HepG2 (cell line): ENCODE data around the gene MKRN1.

ENCODE experiments used
- HOXD1 ChIP-seq: sonication (generic); formaldehyde crosslinking; IDR thresholded peaks from 2 replicates; pipeline ENCODE4 v1.5.0; 2020; ENCODE audit warnings: missing genetic modification reagents
- KDM5B ChIP-seq: sonication (generic); formaldehyde crosslinking; IDR thresholded peaks from 2 replicates; pipeline ENCODE4 v1.4.0; 2020; ENCODE audit warnings: missing genetic modification reagents, mild to moderate bottlenecking, borderline replicate concordance
- MAFK ChIP-seq, 2 experiments: IDR thresholded peaks in 1 of 2; conservative IDR thresholded peaks in 1 of 2; 2 replicates each; pipeline ENCODE4 v1.6.1; 2011; ENCODE audit warnings: improper control_type of control experiment in 2 of 2, low read length in 2 of 2
- NR3C1 ChIP-seq: sonication (generic); formaldehyde crosslinking; IDR thresholded peaks from 2 replicates; pipeline ENCODE4 v1.4.0; 2020; ENCODE audit warnings: missing genetic modification reagents
- POLR2A ChIP-seq, 2 experiments: IDR thresholded peaks; 2 replicates each; pipeline ENCODE4 v1.6.1; 2011; ENCODE audit warnings: low read depth in 2 of 2, low read length in 2 of 2, mild to moderate bottlenecking in 1 of 2, moderate library complexity in 1 of 2; ENCODE audit not compliant: insufficient read depth in 1 of 2
- POLR2G ChIP-seq: fragments of 200-400 bp; formaldehyde crosslinking; IDR thresholded peaks from 2 replicates; pipeline ENCODE4 v1.6.1; 2018; ENCODE audit warnings: mild to moderate bottlenecking, low read depth, low read length, moderate library complexity
- ZNF331 ChIP-seq: sonication (generic); formaldehyde crosslinking; IDR thresholded peaks from 2 replicates; pipeline ENCODE4 v1.4.0; 2020; ENCODE audit warnings: missing genetic modification reagents
- ZNF605 ChIP-seq: sonication (generic); formaldehyde crosslinking; IDR thresholded peaks from 2 replicates; pipeline ENCODE4 v1.8.0; 2022; ENCODE audit warnings: mild to moderate bottlenecking, missing genetic modification reagents
- TF ChIP-seq, protein P1 (sequence below): sonication (generic); formaldehyde crosslinking; IDR thresholded peaks from 2 replicates; pipeline ENCODE4 v1.4.0; 2020; ENCODE audit warnings: mild to moderate bottlenecking, missing genetic modification reagents
- TF ChIP-seq, protein P2 (sequence below): sonication (generic); formaldehyde crosslinking; IDR thresholded peaks from 2 replicates; pipeline ENCODE4 v1.5.0; 2020; ENCODE audit warnings: mild to moderate bottlenecking, missing genetic modification reagents, moderate library complexity
- TF ChIP-seq, protein P3 (sequence below): sonication (generic); formaldehyde crosslinking; IDR thresholded peaks from 2 replicates; pipeline ENCODE4 v1.8.0; 2022; ENCODE audit warnings: missing genetic modification reagents, mild to moderate bottlenecking, inconsistent platforms, borderline replicate concordance
- TF ChIP-seq, protein P4 (sequence below): sonication (generic); formaldehyde crosslinking; IDR thresholded peaks from 2 replicates; pipeline ENCODE4 v1.5.1; 2020; ENCODE audit warnings: mild to moderate bottlenecking, missing genetic modification reagents, moderate library complexity
- TF ChIP-seq, protein P5 (sequence below): sonication (generic); formaldehyde crosslinking; IDR thresholded peaks from 2 replicates; pipeline ENCODE4 v1.4.0; 2020; ENCODE audit warnings: missing genetic modification reagents
- TF ChIP-seq, protein P6 (sequence below): sonication (generic); formaldehyde crosslinking; IDR thresholded peaks from 2 replicates; pipeline ENCODE4 v1.4.0; 2020; ENCODE audit warnings: missing genetic modification reagents

DNA sequence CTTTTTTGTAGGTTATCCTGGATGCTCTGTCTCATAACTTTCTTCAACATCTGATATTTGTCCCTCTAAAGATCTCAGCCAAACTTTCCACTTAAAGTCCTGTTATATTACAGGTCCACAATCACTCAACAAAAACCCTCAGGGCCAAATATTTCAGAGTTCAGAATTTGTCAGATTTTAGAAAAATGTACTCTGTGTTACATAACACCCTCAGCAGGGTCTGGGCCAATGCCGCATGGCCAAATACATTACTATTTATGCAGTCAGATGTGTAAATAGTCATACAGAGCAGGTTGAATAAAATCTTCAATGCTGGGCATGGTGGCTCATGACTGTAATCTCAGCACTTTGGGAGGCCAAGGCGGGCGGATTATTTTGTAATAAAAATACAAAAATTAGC is 63.9 kb downstream of the MKRN1 start:
- TF ChIP-seq MAFK (conservative IDR thresholded peaks at IDR 0.05 in 1 of 2, IDR thresholded peaks at IDR 0.05 in 1 of 2; ENCODE audit: low read length in 2 of 2) = no peak
- TF ChIP-seq ZNF605 (CRISPR knock-in tag) = no peak
- TF ChIP-seq, protein P1, sequence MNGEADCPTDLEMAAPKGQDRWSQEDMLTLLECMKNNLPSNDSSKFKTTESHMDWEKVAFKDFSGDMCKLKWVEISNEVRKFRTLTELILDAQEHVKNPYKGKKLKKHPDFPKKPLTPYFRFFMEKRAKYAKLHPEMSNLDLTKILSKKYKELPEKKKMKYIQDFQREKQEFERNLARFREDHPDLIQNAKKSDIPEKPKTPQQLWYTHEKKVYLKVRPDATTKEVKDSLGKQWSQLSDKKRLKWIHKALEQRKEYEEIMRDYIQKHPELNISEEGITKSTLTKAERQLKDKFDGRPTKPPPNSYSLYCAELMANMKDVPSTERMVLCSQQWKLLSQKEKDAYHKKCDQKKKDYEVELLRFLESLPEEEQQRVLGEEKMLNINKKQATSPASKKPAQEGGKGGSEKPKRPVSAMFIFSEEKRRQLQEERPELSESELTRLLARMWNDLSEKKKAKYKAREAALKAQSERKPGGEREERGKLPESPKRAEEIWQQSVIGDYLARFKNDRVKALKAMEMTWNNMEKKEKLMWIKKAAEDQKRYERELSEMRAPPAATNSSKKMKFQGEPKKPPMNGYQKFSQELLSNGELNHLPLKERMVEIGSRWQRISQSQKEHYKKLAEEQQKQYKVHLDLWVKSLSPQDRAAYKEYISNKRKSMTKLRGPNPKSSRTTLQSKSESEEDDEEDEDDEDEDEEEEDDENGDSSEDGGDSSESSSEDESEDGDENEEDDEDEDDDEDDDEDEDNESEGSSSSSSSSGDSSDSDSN (CRISPR knock-in tag) = no peak
- no peak for TF ChIP-seq POLR2G
- no peak for TF ChIP-seq POLR2A (IDR thresholded peaks at IDR 0.05; ENCODE audit: insufficient read depth in 1 of 2, low read depth in 2 of 2, low read length in 2 of 2)
- TF ChIP-seq, protein P2, sequence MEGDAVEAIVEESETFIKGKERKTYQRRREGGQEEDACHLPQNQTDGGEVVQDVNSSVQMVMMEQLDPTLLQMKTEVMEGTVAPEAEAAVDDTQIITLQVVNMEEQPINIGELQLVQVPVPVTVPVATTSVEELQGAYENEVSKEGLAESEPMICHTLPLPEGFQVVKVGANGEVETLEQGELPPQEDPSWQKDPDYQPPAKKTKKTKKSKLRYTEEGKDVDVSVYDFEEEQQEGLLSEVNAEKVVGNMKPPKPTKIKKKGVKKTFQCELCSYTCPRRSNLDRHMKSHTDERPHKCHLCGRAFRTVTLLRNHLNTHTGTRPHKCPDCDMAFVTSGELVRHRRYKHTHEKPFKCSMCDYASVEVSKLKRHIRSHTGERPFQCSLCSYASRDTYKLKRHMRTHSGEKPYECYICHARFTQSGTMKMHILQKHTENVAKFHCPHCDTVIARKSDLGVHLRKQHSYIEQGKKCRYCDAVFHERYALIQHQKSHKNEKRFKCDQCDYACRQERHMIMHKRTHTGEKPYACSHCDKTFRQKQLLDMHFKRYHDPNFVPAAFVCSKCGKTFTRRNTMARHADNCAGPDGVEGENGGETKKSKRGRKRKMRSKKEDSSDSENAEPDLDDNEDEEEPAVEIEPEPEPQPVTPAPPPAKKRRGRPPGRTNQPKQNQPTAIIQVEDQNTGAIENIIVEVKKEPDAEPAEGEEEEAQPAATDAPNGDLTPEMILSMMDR (CRISPR knock-in tag) = no peak
- TF ChIP-seq HOXD1 (CRISPR knock-in tag) = no peak
- TF ChIP-seq, protein P3, sequence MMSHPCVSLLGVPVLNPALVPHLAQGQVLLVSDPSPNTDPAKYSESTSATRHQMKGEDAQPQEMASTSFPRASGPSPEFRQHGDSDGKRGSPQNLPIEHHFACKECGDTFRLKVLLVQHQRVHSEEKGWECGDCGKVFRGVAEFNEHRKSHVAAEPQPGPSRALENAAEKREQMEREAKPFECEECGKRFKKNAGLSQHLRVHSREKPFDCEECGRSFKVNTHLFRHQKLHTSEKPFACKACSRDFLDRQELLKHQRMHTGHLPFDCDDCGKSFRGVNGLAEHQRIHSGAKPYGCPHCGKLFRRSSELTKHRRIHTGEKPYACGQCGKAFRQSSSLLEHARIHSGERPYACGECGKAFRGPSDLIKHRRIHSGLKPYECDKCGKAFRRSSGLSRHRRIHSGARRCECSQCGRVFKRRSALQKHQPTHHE = no peak
- no peak for TF ChIP-seq ZNF331 (CRISPR knock-in tag)
- no peak for TF ChIP-seq NR3C1
- TF ChIP-seq, protein P4, sequence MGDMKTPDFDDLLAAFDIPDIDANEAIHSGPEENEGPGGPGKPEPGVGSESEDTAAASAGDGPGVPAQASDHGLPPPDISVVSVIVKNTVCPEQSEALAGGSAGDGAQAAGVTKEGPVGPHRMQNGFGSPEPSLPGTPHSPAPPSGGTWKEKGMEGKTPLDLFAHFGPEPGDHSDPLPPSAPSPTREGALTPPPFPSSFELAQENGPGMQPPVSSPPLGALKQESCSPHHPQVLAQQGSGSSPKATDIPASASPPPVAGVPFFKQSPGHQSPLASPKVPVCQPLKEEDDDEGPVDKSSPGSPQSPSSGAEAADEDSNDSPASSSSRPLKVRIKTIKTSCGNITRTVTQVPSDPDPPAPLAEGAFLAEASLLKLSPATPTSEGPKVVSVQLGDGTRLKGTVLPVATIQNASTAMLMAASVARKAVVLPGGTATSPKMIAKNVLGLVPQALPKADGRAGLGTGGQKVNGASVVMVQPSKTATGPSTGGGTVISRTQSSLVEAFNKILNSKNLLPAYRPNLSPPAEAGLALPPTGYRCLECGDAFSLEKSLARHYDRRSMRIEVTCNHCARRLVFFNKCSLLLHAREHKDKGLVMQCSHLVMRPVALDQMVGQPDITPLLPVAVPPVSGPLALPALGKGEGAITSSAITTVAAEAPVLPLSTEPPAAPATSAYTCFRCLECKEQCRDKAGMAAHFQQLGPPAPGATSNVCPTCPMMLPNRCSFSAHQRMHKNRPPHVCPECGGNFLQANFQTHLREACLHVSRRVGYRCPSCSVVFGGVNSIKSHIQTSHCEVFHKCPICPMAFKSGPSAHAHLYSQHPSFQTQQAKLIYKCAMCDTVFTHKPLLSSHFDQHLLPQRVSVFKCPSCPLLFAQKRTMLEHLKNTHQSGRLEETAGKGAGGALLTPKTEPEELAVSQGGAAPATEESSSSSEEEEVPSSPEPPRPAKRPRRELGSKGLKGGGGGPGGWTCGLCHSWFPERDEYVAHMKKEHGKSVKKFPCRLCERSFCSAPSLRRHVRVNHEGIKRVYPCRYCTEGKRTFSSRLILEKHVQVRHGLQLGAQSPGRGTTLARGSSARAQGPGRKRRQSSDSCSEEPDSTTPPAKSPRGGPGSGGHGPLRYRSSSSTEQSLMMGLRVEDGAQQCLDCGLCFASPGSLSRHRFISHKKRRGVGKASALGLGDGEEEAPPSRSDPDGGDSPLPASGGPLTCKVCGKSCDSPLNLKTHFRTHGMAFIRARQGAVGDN (CRISPR knock-in tag) = no peak
- TF ChIP-seq, protein P5, sequence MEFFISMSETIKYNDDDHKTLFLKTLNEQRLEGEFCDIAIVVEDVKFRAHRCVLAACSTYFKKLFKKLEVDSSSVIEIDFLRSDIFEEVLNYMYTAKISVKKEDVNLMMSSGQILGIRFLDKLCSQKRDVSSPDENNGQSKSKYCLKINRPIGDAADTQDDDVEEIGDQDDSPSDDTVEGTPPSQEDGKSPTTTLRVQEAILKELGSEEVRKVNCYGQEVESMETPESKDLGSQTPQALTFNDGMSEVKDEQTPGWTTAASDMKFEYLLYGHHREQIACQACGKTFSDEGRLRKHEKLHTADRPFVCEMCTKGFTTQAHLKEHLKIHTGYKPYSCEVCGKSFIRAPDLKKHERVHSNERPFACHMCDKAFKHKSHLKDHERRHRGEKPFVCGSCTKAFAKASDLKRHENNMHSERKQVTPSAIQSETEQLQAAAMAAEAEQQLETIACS (CRISPR knock-in tag) = no peak
- no peak for TF ChIP-seq KDM5B (CRISPR knock-in tag)
- TF ChIP-seq, protein P6, sequence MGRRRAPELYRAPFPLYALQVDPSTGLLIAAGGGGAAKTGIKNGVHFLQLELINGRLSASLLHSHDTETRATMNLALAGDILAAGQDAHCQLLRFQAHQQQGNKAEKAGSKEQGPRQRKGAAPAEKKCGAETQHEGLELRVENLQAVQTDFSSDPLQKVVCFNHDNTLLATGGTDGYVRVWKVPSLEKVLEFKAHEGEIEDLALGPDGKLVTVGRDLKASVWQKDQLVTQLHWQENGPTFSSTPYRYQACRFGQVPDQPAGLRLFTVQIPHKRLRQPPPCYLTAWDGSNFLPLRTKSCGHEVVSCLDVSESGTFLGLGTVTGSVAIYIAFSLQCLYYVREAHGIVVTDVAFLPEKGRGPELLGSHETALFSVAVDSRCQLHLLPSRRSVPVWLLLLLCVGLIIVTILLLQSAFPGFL (CRISPR knock-in tag) = no peak
